Endodermal cell (in vitro differentiated cells): Measurements from ENCODE around the gene NPEPL1. TPM values are rescaled to one million over a fixed set of nuclear protein-coding genes. Genes with fewer than 3 reads are reported as not detected.
"Not testable (repeated sequence)": the region's sequence is repeated elsewhere in the genome, so short reads cannot be mapped to it uniquely, and the experiment has no call there.

ENCODE experiments used
- DNase-seq: peaks from one replicate; pipeline ENCODE4 v3.0.0-alpha.2; 2017
- H3K27ac ChIP-seq: 2 replicates; pipeline ENCODE4 v1.5.1; 2013; ENCODE audit warnings: mild to moderate bottlenecking, low read depth, low read length, moderate library complexity
- H3K27me3 ChIP-seq: 2 replicates; pipeline ENCODE4 v1.6.1; 2013; ENCODE audit warnings: mild to moderate bottlenecking, low read length, moderate library complexity; ENCODE audit not compliant: insufficient read depth, control insufficient read depth, poor library complexity, severe bottlenecking
- H3K36me3 ChIP-seq: 2 replicates; pipeline ENCODE4 v1.7.0; 2013; ENCODE audit warnings: mild to moderate bottlenecking, low read length, moderate library complexity; ENCODE audit not compliant: control insufficient read depth, insufficient read depth
- H3K4me1 ChIP-seq: one replicate; pipeline ENCODE4 v1.7.0; 2013; ENCODE audit warnings: low read length; ENCODE audit not compliant: control insufficient read depth, insufficient read depth
- H3K4me3 ChIP-seq: 2 replicates; pipeline ENCODE4 v1.5.1; 2013; ENCODE audit warnings: mild to moderate bottlenecking, low read length, moderate library complexity
- H3K9ac ChIP-seq: 2 replicates; pipeline ENCODE4 v1.6.1; 2013; ENCODE audit warnings: mild to moderate bottlenecking, low read length, moderate library complexity; ENCODE audit not compliant: poor library complexity, severe bottlenecking; ENCODE audit errors: extremely low read depth
- H3K9me3 ChIP-seq: 2 replicates; pipeline ENCODE4 v1.6.1; 2013; ENCODE audit warnings: mild to moderate bottlenecking, low read length, moderate library complexity; ENCODE audit not compliant: control insufficient read depth
- H3K27ac Mint-ChIP-seq: 2 replicates; pipeline ENCODE4 v1.8.0; 2020; ENCODE audit warnings: mixed read lengths
- H3K27me3 Mint-ChIP-seq: 2 replicates; pipeline ENCODE4 v1.8.0; 2021; ENCODE audit warnings: mild to moderate bottlenecking, mixed read lengths; ENCODE audit not compliant: insufficient read depth
- H3K36me3 Mint-ChIP-seq: 2 replicates; pipeline ENCODE4 v1.8.0; 2020; ENCODE audit warnings: low read depth, mixed read lengths
- H3K4me1 Mint-ChIP-seq: 2 replicates; pipeline ENCODE4 v1.8.0; 2020; ENCODE audit warnings: mixed read lengths
- H3K4me3 Mint-ChIP-seq: 2 replicates; pipeline ENCODE4 v1.8.0; 2020; ENCODE audit warnings: mild to moderate bottlenecking, moderate library complexity, mixed read lengths
- H3K9me3 Mint-ChIP-seq: 2 replicates; pipeline ENCODE4 v1.8.0; 2020; ENCODE audit warnings: mild to moderate bottlenecking, mixed read lengths
- CTCF ChIP-seq: fragments of 200-600 bp; sonication (generic); conservative IDR thresholded peaks from 2 replicates; pipeline ENCODE4 v1.5.0; 2021; ENCODE audit warnings: antibody characterized with exemption, mild to moderate bottlenecking
- WGBS, 2 experiments: methylation state at CpG; one replicate each; pipeline versions ENCODE4 v1.1.5 to v1.1.7; 2013; ENCODE audit warnings: missing lambda C conversion rate in 2 of 2, mixed read lengths in 1 of 2; ENCODE audit not compliant: insufficient coverage in 1 of 2, insufficient read length in 1 of 2; 5-methylcytosine and 5-hydroxymethylcytosine counted together
- total RNA-seq, 2 donors: library from RNA; stranded (reverse); fragmentation: NEBNext Ultra II Directional in 1 of 2; extraction: Animal tissue kit (Norgen Biotek cat#: 25700) in 1 of 2; gene quantifications; 2 replicates in 1 of 2; 3 replicates in 1 of 2; pipeline ENCODE4 v1.2.1, GENCODE V29; 2021

Gene NPEPL1
- total RNA-seq, 2 donors from 2014 or later, result 52.9 to 72.8 TPM

DNA sequence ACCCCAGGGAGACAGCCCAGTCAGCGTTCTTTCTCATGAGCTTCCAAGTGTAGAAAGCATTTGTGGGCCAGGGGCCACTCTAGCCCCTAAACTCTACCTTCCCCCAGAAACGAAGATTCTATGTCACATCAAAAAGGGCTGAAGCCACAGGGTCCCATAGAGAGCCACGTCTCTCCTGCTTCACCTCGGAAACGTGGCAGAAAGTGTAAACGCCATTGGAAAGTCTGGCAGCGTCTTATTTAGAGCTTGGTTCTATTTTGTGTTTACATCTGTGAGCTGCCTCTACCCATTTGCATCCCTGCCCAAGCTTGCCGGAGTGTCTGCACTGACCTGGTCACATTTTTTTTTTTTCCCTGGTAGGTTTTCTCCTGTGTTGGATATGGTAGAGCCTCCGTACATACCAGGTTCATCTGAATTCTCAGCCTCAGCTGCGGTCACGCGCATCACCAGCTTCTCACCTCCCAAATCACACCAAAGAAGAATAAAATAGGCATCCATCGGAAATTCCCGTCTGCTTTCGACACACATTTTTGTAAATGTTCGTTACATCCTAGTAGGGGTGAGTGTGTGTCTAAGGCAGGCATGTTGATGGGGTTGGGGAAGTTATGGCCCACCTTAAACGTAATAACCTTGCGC is 62.6 kb downstream of the NPEPL1 start:
- peaks cover 13% of the 10 kb centered on the region for H3K27me3 Mint-ChIP-seq
- H3K9me3 Mint-ChIP-seq, result no peaks in the 10 kb centered on the region
- no peaks in the 10 kb centered on the region for H3K36me3 Mint-ChIP-seq
- H3K9me3 ChIP-seq, result no peaks in the 10 kb centered on the region
- no peak overlapping the region for H3K27ac ChIP-seq
- H3K4me3 Mint-ChIP-seq, result no peak overlapping the region
- DNase-seq, result peak; percentile 36
- peaks cover 6% of the 10 kb centered on the region for H3K4me1 Mint-ChIP-seq
- no peak for TF ChIP-seq CTCF
- H3K4me1 ChIP-seq, result no peaks in the 10 kb centered on the region
- no peaks in the 10 kb centered on the region for H3K36me3 ChIP-seq
- no peaks in the 10 kb centered on the region for H3K27me3 ChIP-seq
- no peak overlapping the region for H3K9ac ChIP-seq
- H3K4me3 ChIP-seq, result no peak overlapping the region
- H3K27ac Mint-ChIP-seq, result no peak overlapping the region
- WGBS, 2 experiments, result 92 to 94% methylated on average over 7 to 18 of the region's 18 CpGs

GRCh38 chr20:58755766-58756449 is 63.3 kb downstream of the NPEPL1 start:
- H3K36me3 Mint-ChIP-seq, result no peaks in the 10 kb centered on the region
- WGBS, 2 experiments, result 90 to 93% methylated on average over 11 to 28 of the region's 28 CpGs
- H3K27ac Mint-ChIP-seq, result no peak overlapping the region
- Histone ChIP-seq H3K9me3 (no peaks in the 10 kb centered on the region), H3K27me3 (no peaks in the 10 kb centered on the region), H3K9ac (no peak overlapping the region), H3K36me3 (no peaks in the 10 kb centered on the region), H3K4me3 (no peak overlapping the region), H3K27ac (no peak overlapping the region), H3K4me1 (no peaks in the 10 kb centered on the region)
- peak; percentile 22 for DNase-seq
- H3K27me3 Mint-ChIP-seq, result peaks cover 13% of the 10 kb centered on the region
- H3K4me1 Mint-ChIP-seq, result peaks cover 6% of the 10 kb centered on the region
- TF ChIP-seq CTCF, result no peak
- H3K9me3 Mint-ChIP-seq, result no peaks in the 10 kb centered on the region
- H3K4me3 Mint-ChIP-seq, result no peak overlapping the region

DNA sequence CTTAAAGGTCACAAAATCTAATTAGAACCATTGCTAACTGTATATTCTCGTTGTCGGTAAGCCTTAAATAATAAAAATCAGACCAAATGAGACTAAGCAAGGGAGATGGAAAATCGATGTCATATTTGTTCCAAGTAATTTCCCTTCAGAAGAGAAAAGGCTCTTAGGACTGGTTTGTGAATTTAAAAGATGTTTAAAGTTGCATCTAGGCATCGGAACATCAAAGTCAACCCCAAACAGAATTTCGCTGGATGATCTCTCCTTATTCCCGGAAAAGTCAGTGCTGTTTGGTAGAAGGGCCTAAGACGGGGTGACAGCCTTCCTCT is 63.8 kb downstream of the NPEPL1 start:
- no peaks in the 10 kb centered on the region for H3K27me3 ChIP-seq
- H3K4me1 Mint-ChIP-seq, result peaks cover 6% of the 10 kb centered on the region
- no peaks in the 10 kb centered on the region for H3K9me3 ChIP-seq
- DNase-seq, result peak; percentile 13
- H3K9me3 Mint-ChIP-seq, result no peaks in the 10 kb centered on the region
- H3K4me1 ChIP-seq, result no peaks in the 10 kb centered on the region
- TF ChIP-seq CTCF, result no peak
- no peak overlapping the region for H3K4me3 Mint-ChIP-seq
- no peaks in the 10 kb centered on the region for H3K36me3 Mint-ChIP-seq
- H3K4me3 ChIP-seq, result no peak overlapping the region
- no peak overlapping the region for H3K27ac Mint-ChIP-seq
- WGBS, 2 experiments, result 93 to 97% methylated on average over 6 to 7 of the region's 7 CpGs
- no peak overlapping the region for H3K9ac ChIP-seq
- H3K27me3 Mint-ChIP-seq, result peaks cover 10% of the 10 kb centered on the region
- no peak overlapping the region for H3K27ac ChIP-seq
- H3K36me3 ChIP-seq, result no peaks in the 10 kb centered on the region

DNA sequence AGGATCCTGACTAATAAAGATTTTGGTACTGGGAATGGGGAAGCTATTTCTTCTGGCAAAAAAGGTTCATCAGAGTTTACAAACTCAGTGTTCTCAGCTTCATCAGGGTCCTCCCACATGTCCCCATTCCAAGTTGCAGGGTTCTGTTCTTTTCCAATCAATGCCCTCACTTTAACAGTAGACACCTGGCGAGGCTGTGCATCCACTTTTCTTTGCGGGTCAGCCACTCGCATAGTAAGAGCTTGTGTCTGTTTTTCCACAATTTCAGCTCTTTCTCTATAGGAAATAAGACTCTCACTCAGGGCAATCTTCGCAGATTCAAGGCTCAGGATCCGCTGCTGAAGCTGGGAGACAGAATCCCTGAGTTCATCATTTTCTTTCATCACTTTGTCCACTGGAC is 65.0 kb downstream of the NPEPL1 start:
- H3K27me3 Mint-ChIP-seq, H3K9ac ChIP-seq, H3K4me1 ChIP-seq, H3K4me3 Mint-ChIP-seq, H3K36me3 Mint-ChIP-seq, H3K9me3 ChIP-seq, H3K36me3 ChIP-seq, H3K27me3 ChIP-seq, H3K27ac Mint-ChIP-seq, H3K4me1 Mint-ChIP-seq, H3K27ac ChIP-seq, H3K4me3 ChIP-seq, H3K9me3 Mint-ChIP-seq: not testable (repeated sequence)
- peak; percentile 4 for DNase-seq
- WGBS, 2 experiments, result 87 to 94% methylated on average over 4 to 5 of the region's 5 CpGs
